Mesothelial cell of epicardium (in vitro differentiated cells): ENCODE data around the gene MOSMO. TPM values are rescaled to one million over a fixed set of nuclear protein-coding genes. Genes with fewer than 3 reads are reported as not detected.
"Not testable (repeated sequence)": the region's sequence is repeated elsewhere in the genome, so short reads cannot be mapped to it uniquely, and the experiment has no call there.

ENCODE experiments used
- DNase-seq, 2 experiments: peaks; one replicate each; pipeline ENCODE4 v3.0.0; 2021; ENCODE audit warnings: low spot score in 2 of 2; ENCODE audit not compliant: unreplicated experiment in 2 of 2
- H3K27ac Mint-ChIP-seq: 2 replicates; pipeline ENCODE4 v1.8.0; 2021; ENCODE audit warnings: mixed read lengths
- H3K27me3 Mint-ChIP-seq: 2 replicates; pipeline ENCODE4 v1.8.0; 2021; ENCODE audit warnings: low read depth, mixed read lengths
- H3K36me3 Mint-ChIP-seq: 2 replicates; pipeline ENCODE4 v1.8.0; 2021; ENCODE audit warnings: mixed read lengths
- H3K4me1 Mint-ChIP-seq: 2 replicates; pipeline ENCODE4 v1.8.0; 2021; ENCODE audit warnings: mixed read lengths
- H3K4me3 Mint-ChIP-seq: 2 replicates; pipeline ENCODE4 v1.8.0; 2021; ENCODE audit warnings: mild to moderate bottlenecking, moderate library complexity, mixed read lengths
- H3K9me3 Mint-ChIP-seq: 2 replicates; pipeline ENCODE4 v1.8.0; 2021; ENCODE audit warnings: mixed read lengths
- CTCF ChIP-seq: fragments of 200-600 bp; sonication (generic); IDR thresholded peaks from one replicate; pipeline ENCODE4 v1.5.0; 2021; ENCODE audit warnings: antibody characterized with exemption; ENCODE audit not compliant: unreplicated experiment
- total RNA-seq: library from RNA; stranded (reverse); gene quantifications from 3 replicates; pipeline ENCODE4 v1.2.1, GENCODE V29; 2021

MOSMO gene
- total RNA-seq, 1 donor from 2014 or later, result 17.0 TPM

DNA sequence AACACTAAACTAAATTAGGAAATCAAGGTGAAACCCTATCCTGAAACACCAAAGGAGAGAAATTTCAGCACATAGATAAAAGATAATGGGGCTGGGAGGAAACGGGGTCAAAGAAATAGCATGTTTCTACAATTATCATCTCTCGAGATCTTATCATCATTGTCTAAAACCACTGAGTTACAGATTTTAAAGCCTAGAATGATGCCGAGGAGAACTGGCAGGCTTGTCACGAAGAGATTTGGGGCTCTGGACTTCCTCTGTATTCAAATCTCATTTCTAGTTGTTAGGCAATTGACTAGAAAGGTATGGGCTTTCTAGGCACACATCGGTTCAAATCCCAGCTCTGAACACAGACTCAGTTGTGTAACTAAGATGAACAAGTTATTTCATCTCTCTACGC, 16.3 kb upstream of the MOSMO start:
- TF ChIP-seq CTCF, result no peak
- Mint-ChIP-seq H3K27ac (no peak overlapping the region), H3K4me1 (no peaks in the 10 kb centered on the region), H3K36me3 (peaks cover 3% of the 10 kb centered on the region), H3K9me3 (no peaks in the 10 kb centered on the region), H3K27me3 (no peaks in the 10 kb centered on the region), H3K4me3 (no peak overlapping the region)
- no peak for DNase-seq

- no peak for TF ChIP-seq CTCF
- Mint-ChIP-seq H3K27ac (no peak overlapping the region), H3K36me3 (no peaks in the 10 kb centered on the region), H3K27me3 (no peaks in the 10 kb centered on the region), H3K9me3 (no peaks in the 10 kb centered on the region), H3K4me3 (no peak overlapping the region), H3K4me1 (peaks cover 2% of the 10 kb centered on the region)
- no peak for DNase-seq
These were observed 12.9 kb upstream of the MOSMO start for GRCh38 chr16:21994856-21995465.

DNA sequence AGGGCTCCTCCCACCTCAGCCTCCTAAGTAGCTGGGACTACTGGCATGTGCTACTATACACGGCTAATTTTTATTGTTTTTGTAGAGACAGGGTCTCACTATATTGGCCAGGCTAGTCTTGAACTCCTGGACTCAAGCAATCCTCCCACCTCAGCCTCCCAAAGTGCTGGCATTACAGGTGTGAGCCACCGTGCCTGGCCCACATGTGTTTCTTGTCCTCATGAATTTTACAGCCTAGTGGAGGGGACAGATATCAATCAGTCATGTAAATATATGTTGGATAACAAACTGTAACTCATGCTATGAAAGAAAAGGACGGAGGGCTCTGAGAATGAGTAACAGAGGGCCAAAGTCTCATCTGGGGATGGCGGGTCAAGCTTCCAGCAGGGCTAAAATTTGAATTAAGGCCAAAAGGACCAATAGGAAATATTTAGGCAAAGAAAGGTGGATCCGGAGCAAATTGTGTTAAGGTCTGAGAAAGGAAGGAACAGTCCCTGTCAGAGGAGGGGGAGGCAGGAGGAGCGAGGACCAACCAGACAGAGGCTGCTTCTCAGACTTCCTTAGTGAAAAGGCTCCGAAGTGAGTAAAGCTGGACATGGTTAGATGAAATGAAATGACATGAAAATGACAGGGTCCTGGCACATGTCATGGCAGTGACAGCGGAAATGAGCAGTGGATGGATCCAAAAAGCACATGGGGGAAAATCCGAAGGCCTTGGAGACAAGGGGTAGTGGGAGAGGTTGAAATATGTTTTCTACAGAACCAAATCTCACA, 10.8 kb upstream of the MOSMO start:
- no peak for DNase-seq
- TF ChIP-seq CTCF, result no peak
- Mint-ChIP-seq H3K4me3 (no peak overlapping the region), H3K36me3 (no peaks in the 10 kb centered on the region), H3K27me3 (peaks cover 8% of the 10 kb centered on the region), H3K4me1 (peaks cover 8% of the 10 kb centered on the region), H3K27ac (no peak overlapping the region), H3K9me3 (no peaks in the 10 kb centered on the region)

DNA sequence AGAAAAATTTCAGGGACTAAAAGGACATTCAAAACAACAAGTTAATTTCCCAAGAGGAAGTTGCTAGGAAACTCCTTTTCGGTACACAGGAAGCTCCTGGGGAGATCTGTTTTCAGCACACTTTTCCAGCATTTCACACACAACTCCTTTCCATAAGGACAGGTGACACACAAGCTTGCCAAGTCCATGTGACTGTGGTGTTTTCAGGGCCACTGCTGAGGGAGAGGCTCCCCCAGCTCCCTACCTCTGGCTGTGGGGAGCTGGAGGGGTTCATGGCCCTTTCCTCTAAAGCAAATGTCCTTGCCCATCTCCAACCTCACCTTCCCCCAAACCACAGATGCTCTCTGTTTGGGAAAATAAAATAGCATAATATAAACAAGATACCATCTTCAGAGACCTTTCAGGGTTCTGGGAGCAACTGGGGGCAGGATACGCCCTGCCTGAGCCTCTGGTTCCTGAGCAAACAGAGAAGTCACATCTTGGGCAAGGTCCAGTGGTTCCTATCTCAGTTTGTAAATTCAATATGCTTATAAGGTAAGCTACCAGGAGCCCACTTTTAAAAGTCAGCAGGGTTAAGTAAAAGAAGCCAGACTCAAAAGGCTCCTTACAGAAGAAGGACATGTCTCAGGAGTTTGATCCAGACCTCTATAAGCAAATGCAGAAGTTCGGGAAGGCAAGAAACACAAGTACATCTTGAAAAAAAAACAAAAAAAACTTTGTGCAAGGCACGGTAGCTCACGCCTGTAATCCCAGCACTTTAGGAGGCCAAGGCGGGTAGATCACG, 10.0 kb upstream of the MOSMO start:
- DNase-seq, result no peak
- H3K36me3 Mint-ChIP-seq, result no peaks in the 10 kb centered on the region
- peaks cover 8% of the 10 kb centered on the region for H3K4me1 Mint-ChIP-seq
- no peak for TF ChIP-seq CTCF
- no peak overlapping the region for H3K27ac Mint-ChIP-seq
- peaks cover 11% of the 10 kb centered on the region for H3K27me3 Mint-ChIP-seq
- H3K4me3 Mint-ChIP-seq, result no peak overlapping the region
- H3K9me3 Mint-ChIP-seq, result no peaks in the 10 kb centered on the region

GRCh38 chr16:22001591-22001990, 6.3 kb upstream of the MOSMO start:
- H3K9me3 Mint-ChIP-seq, result no peaks in the 10 kb centered on the region
- H3K27ac Mint-ChIP-seq, result no peak overlapping the region
- H3K4me3 Mint-ChIP-seq, result no peak overlapping the region
- no peaks in the 10 kb centered on the region for H3K36me3 Mint-ChIP-seq
- DNase-seq, result no peak
- H3K27me3 Mint-ChIP-seq, result peaks cover 34% of the 10 kb centered on the region
- H3K4me1 Mint-ChIP-seq, result peaks cover 8% of the 10 kb centered on the region
- no peak for TF ChIP-seq CTCF

- not testable (repeated sequence) for H3K4me3 Mint-ChIP-seq
These were observed 5.9 kb upstream of the MOSMO start for GRCh38 chr16:22002047-22002446.

More at GRCh38 chr16:22002047-22002446, 5.9 kb upstream of the MOSMO start:
- not testable (repeated sequence) for H3K9me3 Mint-ChIP-seq, H3K36me3 Mint-ChIP-seq, H3K27ac Mint-ChIP-seq, DNase-seq
- Mint-ChIP-seq H3K4me1 (peaks cover 10% of the 10 kb centered on the region), H3K27me3 (peaks cover 34% of the 10 kb centered on the region)
